HepG2 (cell line): Measurements from ENCODE around the gene UNC13D. TPM values are rescaled to one million over a fixed set of nuclear protein-coding genes. Genes with fewer than 3 reads are reported as not detected.
A peak's percentile ranks its signal among the peaks of the same experiment; 100 is the strongest.

Experiments
- CBX2 ChIP-seq, 2 experiments: fragments of 200-600 bp in 1 of 2; sonication (generic); formaldehyde crosslinking in 1 of 2; IDR thresholded peaks; 2 replicates each; pipeline versions ENCODE4 v1.7.0 to v1.8.1; 2018 to 2022; ENCODE audit warnings: low read depth in 2 of 2, low read length in 1 of 2, mild to moderate bottlenecking in 1 of 2, missing genetic modification reagents in 1 of 2
- EHMT2 ChIP-seq: fragments of 200-600 bp; sonication (generic); IDR thresholded peaks from 2 replicates; pipeline ENCODE4 v1.7.0; 2017; ENCODE audit warnings: antibody characterized with exemption, low read depth, low read length, borderline replicate concordance
- EP300 ChIP-seq, 3 experiments: sonication (generic) in 1 of 3; formaldehyde crosslinking in 1 of 3; IDR thresholded peaks; 2 replicates each; pipeline versions ENCODE4 v1.5.1 to v1.6.1; 2011 to 2020; ENCODE audit warnings: low read depth in 2 of 3, low read length in 2 of 3, borderline replicate concordance in 1 of 3, improper control_type of control experiment in 1 of 3, mild to moderate bottlenecking in 1 of 3, missing genetic modification reagents in 1 of 3, moderate library complexity in 1 of 3
- ISX ChIP-seq: sonication (generic); formaldehyde crosslinking; conservative IDR thresholded peaks from 2 replicates; pipeline ENCODE4 v1.5.0; 2020; ENCODE audit warnings: missing genetic modification reagents
- KAT7 ChIP-seq: IDR thresholded peaks from 2 replicates; pipeline ENCODE4 v1.6.1; 2018; ENCODE audit warnings: borderline replicate concordance, missing compliant biosample characterization
- SSRP1 ChIP-seq: IDR thresholded peaks from 2 replicates; pipeline ENCODE4 v1.6.1; 2016; ENCODE audit warnings: control low read depth
- TGIF2 ChIP-seq: IDR thresholded peaks from 2 replicates; pipeline ENCODE4 v1.6.1; 2016; ENCODE audit warnings: control low read depth, missing compliant biosample characterization
- ZNF121 ChIP-seq: sonication (generic); formaldehyde crosslinking; IDR thresholded peaks from 2 replicates; pipeline ENCODE4 v1.5.0; 2020; ENCODE audit warnings: mild to moderate bottlenecking, missing genetic modification reagents
- ZNF530 ChIP-seq: sonication (generic); formaldehyde crosslinking; IDR thresholded peaks from 2 replicates; pipeline ENCODE4 v1.5.0; 2020; ENCODE audit warnings: low read depth, mild to moderate bottlenecking, missing genetic modification reagents
- ZNF737 ChIP-seq: sonication (generic); formaldehyde crosslinking; IDR thresholded peaks from 2 replicates; pipeline ENCODE4 v1.5.0; 2020; ENCODE audit warnings: missing genetic modification reagents, mild to moderate bottlenecking, borderline replicate concordance
- ZSCAN29 ChIP-seq: sonication (generic); formaldehyde crosslinking; conservative IDR thresholded peaks from 2 replicates; pipeline ENCODE4 v1.4.0; 2020; ENCODE audit warnings: mild to moderate bottlenecking, missing genetic modification reagents
- polyA plus RNA-seq, 8 experiments: library from polyadenylated mRNA; depleted of rRNA in 3 of 8; stranded (reverse) in 7 of 8; unstranded in 1 of 8; fragments of >200 nt; fragmentation: Illumina TruSeq in 4 of 8; extraction: Trizol in 4 of 8; gene quantifications; 2 replicates each; pipeline versions ENCODE4 v1.2.1 to v1.2.3, GENCODE V29; 2011 to 2016; ENCODE audit warnings: low read depth in 4 of 8, missing spikeins in 1 of 8, mixed read lengths in 1 of 8; ENCODE audit not compliant: insufficient read depth in 1 of 8
- total RNA-seq, 5 experiments: library from RNA; depleted of rRNA; stranded (reverse); fragments of >200 nt; fragmentation: Illumina TruSeq; extraction: Trizol; gene quantifications; 2 replicates each; pipeline ENCODE4 v1.2.3, GENCODE V29; 2016; ENCODE audit warnings: low read depth in 1 of 5
- TF ChIP-seq, protein P1 (sequence below): IDR thresholded peaks from 2 replicates; pipeline ENCODE4 v1.6.1; 2018; ENCODE audit warnings: missing genetic modification reagents, mild to moderate bottlenecking, missing compliant biosample characterization
- TF ChIP-seq, protein P2 (sequence below): sonication (generic); formaldehyde crosslinking; IDR thresholded peaks from 2 replicates; pipeline ENCODE4 v1.8.0; 2022; ENCODE audit warnings: mild to moderate bottlenecking, missing genetic modification reagents, borderline replicate concordance
- TF ChIP-seq, protein P3 (sequence below): sonication (generic); formaldehyde crosslinking; IDR thresholded peaks from 2 replicates; pipeline ENCODE4 v1.4.0; 2020; ENCODE audit warnings: mild to moderate bottlenecking, low read depth, missing genetic modification reagents
- TF ChIP-seq, protein P4 (sequence below): sonication (generic); formaldehyde crosslinking; IDR thresholded peaks from 2 replicates; pipeline ENCODE4 v1.8.1; 2023; ENCODE audit warnings: mild to moderate bottlenecking, missing genetic modification reagents
- TF ChIP-seq, protein P5 (sequence below): sonication (generic); formaldehyde crosslinking; IDR thresholded peaks from 2 replicates; pipeline ENCODE4 v1.5.1; 2020; ENCODE audit warnings: missing genetic modification reagents, mild to moderate bottlenecking, borderline replicate concordance
- TF ChIP-seq, protein P6 (sequence below): sonication (generic); formaldehyde crosslinking; IDR thresholded peaks from 2 replicates; pipeline ENCODE4 v1.4.0; 2020; ENCODE audit warnings: mild to moderate bottlenecking, missing genetic modification reagents, borderline replicate concordance

The UNC13D gene
- total and polyA plus RNA-seq, 2 of the 13 experiments (the other 11 are each of a cell fraction or from before 2014, with no cell fraction given) = 29.7 to 42.7 TPM

DNA sequence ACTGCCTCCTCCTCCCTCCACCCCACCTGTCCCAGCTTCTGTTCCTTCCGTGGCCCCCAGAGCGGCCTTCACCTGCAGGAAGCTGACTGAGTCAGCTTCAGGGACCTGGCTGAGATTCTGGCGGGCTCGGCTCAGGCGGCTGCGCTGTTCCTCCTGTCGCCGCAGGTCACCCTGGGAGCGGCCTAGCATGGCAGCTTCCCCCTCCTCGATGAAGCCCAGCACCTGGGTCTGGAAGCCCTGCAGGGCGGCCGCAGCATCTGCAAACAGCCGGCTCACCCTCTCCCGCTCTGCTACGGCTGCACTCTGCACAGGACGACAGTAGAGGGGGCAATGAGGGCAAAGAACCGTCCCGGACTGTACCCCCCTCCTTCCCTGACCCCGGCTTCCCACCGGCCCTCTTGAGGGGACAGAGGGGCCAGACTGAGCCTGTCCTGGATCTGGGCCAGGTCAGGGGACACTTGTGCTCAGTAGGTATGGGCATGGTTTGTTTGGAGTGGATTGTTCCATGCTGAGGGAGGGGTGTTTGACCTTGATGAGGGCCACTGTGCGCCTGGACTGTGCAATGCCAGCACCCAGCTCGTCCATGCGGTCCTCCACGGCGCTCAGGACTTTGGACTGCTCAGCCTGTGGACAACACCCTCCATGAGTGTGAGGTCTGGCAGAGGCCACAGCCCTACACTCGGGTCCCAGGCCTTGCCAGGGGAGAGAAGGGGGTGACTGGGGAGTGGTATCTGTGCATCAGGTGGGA lies 32.2 kb upstream of the UNC13D start (continued):
- TF ChIP-seq, protein P1, sequence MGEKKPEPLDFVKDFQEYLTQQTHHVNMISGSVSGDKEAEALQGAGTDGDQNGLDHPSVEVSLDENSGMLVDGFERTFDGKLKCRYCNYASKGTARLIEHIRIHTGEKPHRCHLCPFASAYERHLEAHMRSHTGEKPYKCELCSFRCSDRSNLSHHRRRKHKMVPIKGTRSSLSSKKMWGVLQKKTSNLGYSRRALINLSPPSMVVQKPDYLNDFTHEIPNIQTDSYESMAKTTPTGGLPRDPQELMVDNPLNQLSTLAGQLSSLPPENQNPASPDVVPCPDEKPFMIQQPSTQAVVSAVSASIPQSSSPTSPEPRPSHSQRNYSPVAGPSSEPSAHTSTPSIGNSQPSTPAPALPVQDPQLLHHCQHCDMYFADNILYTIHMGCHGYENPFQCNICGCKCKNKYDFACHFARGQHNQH (CRISPR knock-in tag) = peak; percentile 95
- TF ChIP-seq, protein P2, sequence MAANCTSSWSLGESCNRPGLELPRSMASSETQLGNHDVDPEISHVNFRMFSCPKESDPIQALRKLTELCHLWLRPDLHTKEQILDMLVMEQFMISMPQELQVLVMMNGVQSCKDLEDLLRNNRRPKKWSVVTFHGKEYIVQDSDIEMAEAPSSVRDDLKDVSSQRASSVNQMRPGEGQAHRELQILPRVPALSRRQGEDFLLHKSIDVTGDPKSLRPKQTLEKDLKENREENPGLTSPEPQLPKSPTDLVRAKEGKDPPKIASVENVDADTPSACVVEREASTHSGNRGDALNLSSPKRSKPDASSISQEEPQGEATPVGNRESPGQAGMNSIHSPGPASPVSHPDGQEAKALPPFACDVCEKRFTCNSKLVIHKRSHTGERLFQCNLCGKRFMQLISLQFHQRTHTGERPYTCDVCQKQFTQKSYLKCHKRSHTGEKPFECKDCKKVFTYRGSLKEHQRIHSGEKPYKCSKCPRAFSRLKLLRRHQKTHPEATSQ (CRISPR knock-in tag) = peak; percentile 86; the same call in 1 of the 2 replicates
- TF ChIP-seq EP300 (IDR thresholded peaks at IDR 0.05; ENCODE audit: low read depth in 2 of 2, low read length in 2 of 2) (peak in 1 of 2 experiments; percentile 74; a peak in 2 of 4 replicates), EP300 (CRISPR knock-in tag; IDR thresholded peaks at IDR 0.05; ENCODE audit: borderline replicate concordance) (peak; percentile 72), TGIF2 (peak; percentile 95), SSRP1 (CRISPR knock-in tag) (peak; percentile 97), ZNF530 (no peak), CBX2 (IDR thresholded peaks at IDR 0.05; ENCODE audit: low read depth, low read length) (no peak), CBX2 (CRISPR knock-in tag; IDR thresholded peaks at IDR 0.05; ENCODE audit: low read depth) (no peak), ZNF737 (CRISPR knock-in tag) (no peak), EHMT2 (no peak), ZSCAN29 (CRISPR knock-in tag) (peak; percentile 100), KAT7 (CRISPR knock-in tag) (0 out of 2 replicates have a peak, but pooled peaks have one; percentile 9), ISX (CRISPR knock-in tag) (no peak), ZNF121 (CRISPR knock-in tag) (peak; percentile 85; the same call in 1 of the 2 replicates)
- TF ChIP-seq, protein P3, sequence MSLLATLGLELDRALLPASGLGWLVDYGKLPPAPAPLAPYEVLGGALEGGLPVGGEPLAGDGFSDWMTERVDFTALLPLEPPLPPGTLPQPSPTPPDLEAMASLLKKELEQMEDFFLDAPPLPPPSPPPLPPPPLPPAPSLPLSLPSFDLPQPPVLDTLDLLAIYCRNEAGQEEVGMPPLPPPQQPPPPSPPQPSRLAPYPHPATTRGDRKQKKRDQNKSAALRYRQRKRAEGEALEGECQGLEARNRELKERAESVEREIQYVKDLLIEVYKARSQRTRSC (CRISPR knock-in tag) = 0 out of 2 replicates have a peak, but pooled peaks have one; percentile 40
- TF ChIP-seq, protein P4, sequence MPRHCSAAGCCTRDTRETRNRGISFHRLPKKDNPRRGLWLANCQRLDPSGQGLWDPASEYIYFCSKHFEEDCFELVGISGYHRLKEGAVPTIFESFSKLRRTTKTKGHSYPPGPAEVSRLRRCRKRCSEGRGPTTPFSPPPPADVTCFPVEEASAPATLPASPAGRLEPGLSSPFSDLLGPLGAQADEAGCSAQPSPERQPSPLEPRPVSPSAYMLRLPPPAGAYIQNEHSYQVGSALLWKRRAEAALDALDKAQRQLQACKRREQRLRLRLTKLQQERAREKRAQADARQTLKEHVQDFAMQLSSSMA (CRISPR knock-in tag) = peak; percentile 66; the same call in 1 of the 2 replicates
- TF ChIP-seq, protein P5, sequence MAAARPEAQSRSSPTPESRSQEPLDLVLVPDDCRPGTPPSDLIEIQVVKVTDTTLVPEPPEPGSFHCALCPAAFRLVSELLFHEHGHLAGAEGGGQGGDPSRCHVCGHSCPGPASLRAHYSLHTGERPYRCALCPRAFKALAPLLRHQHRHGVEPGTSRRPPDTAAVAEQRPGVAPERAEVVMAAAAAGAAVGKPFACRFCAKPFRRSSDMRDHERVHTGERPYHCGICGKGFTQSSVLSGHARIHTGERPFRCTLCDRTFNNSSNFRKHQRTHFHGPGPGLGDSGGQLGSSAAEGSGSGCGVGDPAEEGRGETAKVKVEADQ (CRISPR knock-in tag) = peak; percentile 46; the same call in 1 of the 2 replicates
- TF ChIP-seq, protein P6, sequence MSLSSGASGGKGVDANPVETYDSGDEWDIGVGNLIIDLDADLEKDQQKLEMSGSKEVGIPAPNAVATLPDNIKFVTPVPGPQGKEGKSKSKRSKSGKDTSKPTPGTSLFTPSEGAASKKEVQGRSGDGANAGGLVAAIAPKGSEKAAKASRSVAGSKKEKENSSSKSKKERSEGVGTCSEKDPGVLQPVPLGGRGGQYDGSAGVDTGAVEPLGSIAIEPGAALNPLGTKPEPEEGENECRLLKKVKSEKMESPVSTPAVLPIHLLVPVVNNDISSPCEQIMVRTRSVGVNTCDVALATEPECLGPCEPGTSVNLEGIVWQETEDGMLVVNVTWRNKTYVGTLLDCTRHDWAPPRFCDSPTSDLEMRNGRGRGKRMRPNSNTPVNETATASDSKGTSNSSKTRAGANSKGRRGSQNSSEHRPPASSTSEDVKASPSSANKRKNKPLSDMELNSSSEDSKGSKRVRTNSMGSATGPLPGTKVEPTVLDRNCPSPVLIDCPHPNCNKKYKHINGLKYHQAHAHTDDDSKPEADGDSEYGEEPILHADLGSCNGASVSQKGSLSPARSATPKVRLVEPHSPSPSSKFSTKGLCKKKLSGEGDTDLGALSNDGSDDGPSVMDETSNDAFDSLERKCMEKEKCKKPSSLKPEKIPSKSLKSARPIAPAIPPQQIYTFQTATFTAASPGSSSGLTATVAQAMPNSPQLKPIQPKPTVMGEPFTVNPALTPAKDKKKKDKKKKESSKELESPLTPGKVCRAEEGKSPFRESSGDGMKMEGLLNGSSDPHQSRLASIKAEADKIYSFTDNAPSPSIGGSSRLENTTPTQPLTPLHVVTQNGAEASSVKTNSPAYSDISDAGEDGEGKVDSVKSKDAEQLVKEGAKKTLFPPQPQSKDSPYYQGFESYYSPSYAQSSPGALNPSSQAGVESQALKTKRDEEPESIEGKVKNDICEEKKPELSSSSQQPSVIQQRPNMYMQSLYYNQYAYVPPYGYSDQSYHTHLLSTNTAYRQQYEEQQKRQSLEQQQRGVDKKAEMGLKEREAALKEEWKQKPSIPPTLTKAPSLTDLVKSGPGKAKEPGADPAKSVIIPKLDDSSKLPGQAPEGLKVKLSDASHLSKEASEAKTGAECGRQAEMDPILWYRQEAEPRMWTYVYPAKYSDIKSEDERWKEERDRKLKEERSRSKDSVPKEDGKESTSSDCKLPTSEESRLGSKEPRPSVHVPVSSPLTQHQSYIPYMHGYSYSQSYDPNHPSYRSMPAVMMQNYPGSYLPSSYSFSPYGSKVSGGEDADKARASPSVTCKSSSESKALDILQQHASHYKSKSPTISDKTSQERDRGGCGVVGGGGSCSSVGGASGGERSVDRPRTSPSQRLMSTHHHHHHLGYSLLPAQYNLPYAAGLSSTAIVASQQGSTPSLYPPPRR (CRISPR knock-in tag) = peak; percentile 94
